Testis (tissue), 2 donors: ENCODE measurements around the gene C1orf56.

Experiments
- POLR2A ChIP-seq: fragments of 450-650 bp; IDR thresholded peaks from one replicate; pipeline ENCODE4 v1.6.1; 2017; ENCODE audit warnings: antibody characterized with exemption, mild to moderate bottlenecking, moderate library complexity
- TF ChIP-seq, protein P1 (sequence below), 3 experiments: fragments of 450-650 bp in 2 of 3; fragments of 200-600 bp in 1 of 3; sonication (generic) in 1 of 3; IDR thresholded peaks; one replicate each; pipeline ENCODE4 v1.5.1; 2016 to 2019; ENCODE audit warnings: antibody characterized with exemption in 3 of 3, mild to moderate bottlenecking in 2 of 3, moderate library complexity in 1 of 3

DNA sequence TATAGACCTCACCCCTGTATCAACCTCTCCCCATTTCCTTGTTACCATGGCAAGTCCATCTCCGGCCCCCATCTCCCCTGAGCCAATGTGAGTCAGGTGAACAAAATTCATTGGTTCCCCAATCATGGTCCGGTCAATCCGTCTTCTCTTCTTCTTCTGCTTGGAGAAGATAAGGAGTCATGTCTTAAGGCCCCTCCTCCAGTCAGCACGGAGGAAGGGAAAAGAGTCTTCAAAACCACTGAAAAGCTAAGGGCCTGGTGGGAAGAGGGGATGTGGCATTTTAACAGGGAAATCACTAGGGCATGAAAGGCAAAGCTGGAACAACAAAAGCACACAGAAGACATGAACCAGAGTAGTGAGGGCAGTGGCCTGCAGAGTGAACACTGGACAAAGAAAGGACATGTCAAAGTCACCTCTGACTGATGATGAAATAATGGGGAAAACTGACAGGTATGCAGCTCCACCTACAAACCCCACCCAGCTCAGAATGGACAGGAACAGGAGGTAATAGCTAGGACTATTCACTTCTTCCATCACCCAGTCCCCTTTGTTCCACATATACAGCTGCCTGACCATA, 7.5 kb downstream of the C1orf56 start:
- TF ChIP-seq, protein P1, sequence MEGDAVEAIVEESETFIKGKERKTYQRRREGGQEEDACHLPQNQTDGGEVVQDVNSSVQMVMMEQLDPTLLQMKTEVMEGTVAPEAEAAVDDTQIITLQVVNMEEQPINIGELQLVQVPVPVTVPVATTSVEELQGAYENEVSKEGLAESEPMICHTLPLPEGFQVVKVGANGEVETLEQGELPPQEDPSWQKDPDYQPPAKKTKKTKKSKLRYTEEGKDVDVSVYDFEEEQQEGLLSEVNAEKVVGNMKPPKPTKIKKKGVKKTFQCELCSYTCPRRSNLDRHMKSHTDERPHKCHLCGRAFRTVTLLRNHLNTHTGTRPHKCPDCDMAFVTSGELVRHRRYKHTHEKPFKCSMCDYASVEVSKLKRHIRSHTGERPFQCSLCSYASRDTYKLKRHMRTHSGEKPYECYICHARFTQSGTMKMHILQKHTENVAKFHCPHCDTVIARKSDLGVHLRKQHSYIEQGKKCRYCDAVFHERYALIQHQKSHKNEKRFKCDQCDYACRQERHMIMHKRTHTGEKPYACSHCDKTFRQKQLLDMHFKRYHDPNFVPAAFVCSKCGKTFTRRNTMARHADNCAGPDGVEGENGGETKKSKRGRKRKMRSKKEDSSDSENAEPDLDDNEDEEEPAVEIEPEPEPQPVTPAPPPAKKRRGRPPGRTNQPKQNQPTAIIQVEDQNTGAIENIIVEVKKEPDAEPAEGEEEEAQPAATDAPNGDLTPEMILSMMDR (IDR thresholded peaks at IDR 0.05) = no peak
- no peak for TF ChIP-seq POLR2A
